DND-41 (cell line): ENCODE measurements around the gene KCNC4.

Experiments used
- CTCF ChIP-seq: IDR thresholded peaks from 2 replicates; pipeline ENCODE4 v1.5.1; 2012; ENCODE audit warnings: borderline replicate concordance, low read length, moderate library complexity, mild to moderate bottlenecking; ENCODE audit not compliant: poor library complexity, severe bottlenecking; ENCODE audit errors: extremely low read depth
- EZH2 ChIP-seq: IDR thresholded peaks from 3 replicates; pipeline ENCODE4 v1.6.1; 2012; ENCODE audit warnings: borderline replicate concordance, low read depth, mild to moderate bottlenecking, moderate library complexity, low read length, inconsistent platforms; ENCODE audit not compliant: severe bottlenecking

- no peak for TF ChIP-seq CTCF
- TF ChIP-seq EZH2 = no peak
Observed at GRCh38 chr1:110221119-110221518, 11.0 kb downstream of the KCNC4 start.
